Measurements from ENCODE around the gene TMED10.

TMED10 gene

DNA sequence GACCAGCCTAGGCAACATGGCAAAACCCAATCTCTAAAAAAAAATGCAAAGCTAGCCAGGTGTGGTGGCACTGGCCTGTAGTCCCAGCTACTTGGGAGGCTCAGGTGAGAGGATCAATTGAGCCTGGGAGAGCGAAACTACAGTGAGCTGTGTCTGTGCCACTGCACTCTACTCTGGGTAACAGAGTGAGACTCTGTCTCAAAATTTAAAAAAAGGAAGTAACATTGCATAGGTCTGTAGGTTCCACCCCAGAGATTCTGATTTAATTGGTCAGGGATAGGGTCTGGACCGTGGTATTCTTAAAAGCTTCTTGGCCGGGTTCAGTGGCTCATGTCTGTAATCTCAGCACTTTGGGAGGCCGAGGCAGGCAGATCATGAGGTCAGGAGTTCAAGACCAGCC is 80.7 kb downstream of the TMED10 start:
- Histone ChIP-seq H3K36me3 (ENCODE audit: insufficient read depth, low read length) (peaks cover 66% of the 10 kb centered on the region), H3K9me3 (ENCODE audit: low read length) (no peaks in the 10 kb centered on the region)

GRCh38 chr14:75094896-75095295 is 81.5 kb downstream of the TMED10 start:
- Histone ChIP-seq H3K9me3 (ENCODE audit: low read length) (no peaks in the 10 kb centered on the region), H3K4me3 (ENCODE audit: low read depth in 1 of 2, low read length in 2 of 2) (no peak overlapping the region), H3K9ac (ENCODE audit: low read length) (no peak overlapping the region), H3K27me3 (ENCODE audit: control insufficient read depth in 1 of 2, insufficient read depth in 2 of 2, low read length in 2 of 2) (no peaks in the 10 kb centered on the region), H3K36me3 (ENCODE audit: insufficient read depth, low read length) (peaks cover 69% of the 10 kb centered on the region), H3K4me1 (ENCODE audit: insufficient read depth, low read length) (no peaks in the 10 kb centered on the region), H3K27ac (ENCODE audit: low read depth, low read length) (no peak overlapping the region)

More for the DNA sequence above, 80.7 kb downstream of the TMED10 start:
- Histone ChIP-seq H3K4me3 (ENCODE audit: low read depth in 1 of 2, low read length in 2 of 2) (no peak overlapping the region), H3K27me3 (ENCODE audit: control insufficient read depth in 1 of 2, insufficient read depth in 2 of 2, low read length in 2 of 2) (no peaks in the 10 kb centered on the region), H3K9ac (ENCODE audit: low read length) (no peak overlapping the region), H3K4me1 (ENCODE audit: insufficient read depth, low read length) (no peaks in the 10 kb centered on the region), H3K27ac (ENCODE audit: low read depth, low read length) (no peak overlapping the region)

DNA sequence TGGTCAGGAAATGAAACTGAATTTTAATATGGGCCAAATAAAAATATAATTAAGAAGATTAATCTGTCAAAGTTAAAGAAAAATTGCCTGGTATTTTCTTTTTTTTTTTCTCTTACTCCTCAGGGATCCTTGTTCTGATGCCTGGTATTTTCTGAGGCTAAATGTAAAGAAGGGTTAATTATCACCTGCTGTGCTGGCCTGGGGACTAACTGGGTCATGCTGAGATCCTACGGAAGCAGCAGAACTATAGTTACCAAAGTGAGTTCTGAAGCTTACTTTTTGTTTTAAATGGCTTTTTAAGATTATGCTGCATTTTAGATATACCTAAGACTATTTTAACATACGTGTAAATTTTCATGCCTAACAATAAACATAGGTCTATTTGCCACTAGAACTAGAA is 83.7 kb downstream of the TMED10 start:
- no peaks in the 10 kb centered on the region for H3K9me3 ChIP-seq (ENCODE audit: low read length)
- H3K36me3 ChIP-seq (ENCODE audit: insufficient read depth, low read length): peaks cover 59% of the 10 kb centered on the region

DNA sequence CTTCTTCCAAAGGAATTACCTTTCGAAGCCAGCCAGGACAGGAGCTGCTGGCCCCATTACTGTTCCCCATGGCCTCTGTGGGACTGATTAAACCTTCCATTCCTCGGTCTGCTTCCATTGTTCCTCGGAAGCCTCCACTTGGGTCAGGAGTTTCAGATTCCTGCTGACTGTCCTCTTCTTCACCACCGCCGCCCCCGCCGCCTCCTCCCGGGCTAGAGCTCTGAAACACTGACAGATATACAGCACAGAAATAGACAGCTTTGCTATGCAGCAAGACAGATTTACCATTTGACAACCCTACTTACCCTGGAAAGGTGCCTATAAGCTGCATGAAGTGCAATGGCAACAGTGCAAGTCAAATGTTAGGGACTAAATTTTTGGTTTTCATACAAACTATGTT is 85.2 kb downstream of the TMED10 start:
- H3K27ac ChIP-seq (ENCODE audit: low read depth, low read length): no peak overlapping the region
- H3K9me3 ChIP-seq (ENCODE audit: low read length): no peaks in the 10 kb centered on the region
- no peak overlapping the region for H3K4me3 ChIP-seq (ENCODE audit: low read depth in 1 of 2, low read length in 2 of 2)
- H3K4me1 ChIP-seq (ENCODE audit: insufficient read depth, low read length): no peaks in the 10 kb centered on the region
- no peaks in the 10 kb centered on the region for H3K27me3 ChIP-seq (ENCODE audit: control insufficient read depth in 1 of 2, insufficient read depth in 2 of 2, low read length in 2 of 2)
- H3K9ac ChIP-seq (ENCODE audit: low read length): no peak overlapping the region
- H3K36me3 ChIP-seq (ENCODE audit: insufficient read depth, low read length): peaks cover 61% of the 10 kb centered on the region

More for the DNA sequence above, 83.7 kb downstream of the TMED10 start:
- no peaks in the 10 kb centered on the region for H3K4me1 ChIP-seq (ENCODE audit: insufficient read depth, low read length)
- no peak overlapping the region for H3K9ac ChIP-seq (ENCODE audit: low read length)
- no peak overlapping the region for H3K27ac ChIP-seq (ENCODE audit: low read depth, low read length)
- H3K27me3 ChIP-seq (ENCODE audit: control insufficient read depth in 1 of 2, insufficient read depth in 2 of 2, low read length in 2 of 2): no peaks in the 10 kb centered on the region
- H3K4me3 ChIP-seq (ENCODE audit: low read depth in 1 of 2, low read length in 2 of 2): no peak overlapping the region

- no peak overlapping the region for H3K9ac ChIP-seq (ENCODE audit: low read length)
- no peak overlapping the region for H3K27ac ChIP-seq (ENCODE audit: low read depth, low read length)
- no peaks in the 10 kb centered on the region for H3K27me3 ChIP-seq (ENCODE audit: control insufficient read depth in 1 of 2, insufficient read depth in 2 of 2, low read length in 2 of 2)
- no peaks in the 10 kb centered on the region for H3K9me3 ChIP-seq (ENCODE audit: low read length)
- no peak overlapping the region for H3K4me3 ChIP-seq (ENCODE audit: low read depth in 1 of 2, low read length in 2 of 2)
- H3K36me3 ChIP-seq (ENCODE audit: insufficient read depth, low read length): peaks cover 58% of the 10 kb centered on the region
- no peaks in the 10 kb centered on the region for H3K4me1 ChIP-seq (ENCODE audit: insufficient read depth, low read length)
Measured at GRCh38 chr14:75090353-75090752, 86.1 kb downstream of the TMED10 start.

GRCh38 chr14:75088566-75089373 is 87.6 kb downstream of the TMED10 start:
- Histone ChIP-seq H3K36me3 (ENCODE audit: insufficient read depth, low read length) (peaks cover 66% of the 10 kb centered on the region), H3K27me3 (ENCODE audit: control insufficient read depth in 1 of 2, insufficient read depth in 2 of 2, low read length in 2 of 2) (no peaks in the 10 kb centered on the region), H3K9me3 (ENCODE audit: low read length) (no peaks in the 10 kb centered on the region), H3K9ac (ENCODE audit: low read length) (no peak overlapping the region), H3K4me3 (ENCODE audit: low read depth in 1 of 2, low read length in 2 of 2) (no peak overlapping the region), H3K4me1 (ENCODE audit: insufficient read depth, low read length) (no peaks in the 10 kb centered on the region), H3K27ac (ENCODE audit: low read depth, low read length) (no peak overlapping the region)

DNA sequence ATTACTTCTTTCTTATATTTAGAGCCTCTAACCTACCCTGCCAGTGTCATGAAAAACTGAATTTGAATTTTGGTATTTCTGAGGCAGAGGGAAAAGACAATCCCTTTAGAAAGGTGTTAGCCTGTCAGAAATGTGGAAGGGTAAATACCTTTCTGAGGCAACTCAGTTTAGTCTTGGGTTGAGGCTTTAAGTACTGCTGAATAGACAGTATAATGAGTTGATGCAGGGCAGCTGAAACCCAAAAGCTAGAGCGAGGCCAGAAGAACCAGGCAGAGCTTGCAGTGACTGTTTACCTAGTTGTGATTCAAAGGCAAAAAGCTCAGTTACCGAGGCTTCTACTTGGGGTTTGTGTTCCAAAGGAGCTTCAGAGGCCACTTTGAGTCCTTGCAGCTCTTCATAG is 88.3 kb downstream of the TMED10 start:
- no peak overlapping the region for H3K9ac ChIP-seq (ENCODE audit: low read length)
- no peak overlapping the region for H3K27ac ChIP-seq (ENCODE audit: low read depth, low read length)
- peaks cover 71% of the 10 kb centered on the region for H3K36me3 ChIP-seq (ENCODE audit: insufficient read depth, low read length)
- no peaks in the 10 kb centered on the region for H3K27me3 ChIP-seq (ENCODE audit: control insufficient read depth in 1 of 2, insufficient read depth in 2 of 2, low read length in 2 of 2)
- H3K9me3 ChIP-seq (ENCODE audit: low read length): no peaks in the 10 kb centered on the region
- no peak overlapping the region for H3K4me3 ChIP-seq (ENCODE audit: low read depth in 1 of 2, low read length in 2 of 2)
- no peaks in the 10 kb centered on the region for H3K4me1 ChIP-seq (ENCODE audit: insufficient read depth, low read length)

GRCh38 chr14:75084513-75084912 is 91.9 kb downstream of the TMED10 start:
- Histone ChIP-seq H3K27ac (ENCODE audit: low read depth, low read length) (no peak overlapping the region), H3K9ac (ENCODE audit: low read length) (no peak overlapping the region), H3K9me3 (ENCODE audit: low read length) (no peaks in the 10 kb centered on the region), H3K36me3 (ENCODE audit: insufficient read depth, low read length) (peaks cover 47% of the 10 kb centered on the region), H3K4me3 (ENCODE audit: low read depth in 1 of 2, low read length in 2 of 2) (no peak overlapping the region), H3K4me1 (ENCODE audit: insufficient read depth, low read length) (peaks cover 17% of the 10 kb centered on the region), H3K27me3 (ENCODE audit: control insufficient read depth in 1 of 2, insufficient read depth in 2 of 2, low read length in 2 of 2) (no peaks in the 10 kb centered on the region)

GRCh38 chr14:75083271-75083670 is 93.1 kb downstream of the TMED10 start:
- H3K4me3 ChIP-seq (ENCODE audit: low read depth in 1 of 2, low read length in 2 of 2): no peak overlapping the region
- no peaks in the 10 kb centered on the region for H3K9me3 ChIP-seq (ENCODE audit: low read length)
- no peak overlapping the region for H3K27ac ChIP-seq (ENCODE audit: low read depth, low read length)
- no peaks in the 10 kb centered on the region for H3K27me3 ChIP-seq (ENCODE audit: control insufficient read depth in 1 of 2, insufficient read depth in 2 of 2, low read length in 2 of 2)
- no peak overlapping the region for H3K9ac ChIP-seq (ENCODE audit: low read length)
- peaks cover 46% of the 10 kb centered on the region for H3K36me3 ChIP-seq (ENCODE audit: insufficient read depth, low read length)
- peaks cover 20% of the 10 kb centered on the region for H3K4me1 ChIP-seq (ENCODE audit: insufficient read depth, low read length)

DNA sequence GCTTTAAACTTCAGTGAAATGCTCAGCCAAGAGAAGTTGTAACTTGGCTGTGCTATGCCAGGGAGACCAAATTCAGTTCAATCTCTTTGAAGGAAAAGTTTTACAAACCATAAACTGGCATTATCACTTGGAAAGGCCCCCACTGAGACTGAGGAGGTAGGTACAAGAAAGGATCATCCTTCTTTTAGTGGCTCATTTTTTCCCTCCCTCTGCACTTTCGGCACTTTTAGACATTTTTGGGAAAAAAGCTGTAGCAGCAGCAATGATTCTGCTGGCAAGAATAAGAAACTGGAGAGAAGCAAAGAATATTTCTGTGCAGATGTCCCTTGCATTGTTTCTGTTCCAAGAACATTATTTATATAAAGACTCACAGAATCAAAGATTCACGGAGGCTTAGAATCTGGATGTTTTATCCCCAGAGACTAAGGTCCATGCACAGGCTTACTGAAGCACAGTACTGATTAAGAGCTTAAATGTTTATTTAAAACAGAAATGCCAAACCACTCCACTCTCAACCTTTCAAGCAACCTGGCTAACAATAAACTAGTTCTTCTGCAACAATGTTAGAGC is 94.7 kb downstream of the TMED10 start:
- peaks cover 36% of the 10 kb centered on the region for H3K4me1 ChIP-seq (ENCODE audit: insufficient read depth, low read length)
- H3K4me3 ChIP-seq (ENCODE audit: low read depth in 1 of 2, low read length in 2 of 2): no peak overlapping the region
- H3K27ac ChIP-seq (ENCODE audit: low read depth, low read length): peak overlapping the region; percentile 76
- H3K36me3 ChIP-seq (ENCODE audit: insufficient read depth, low read length): peaks cover 30% of the 10 kb centered on the region
- no peaks in the 10 kb centered on the region for H3K27me3 ChIP-seq (ENCODE audit: control insufficient read depth in 1 of 2, insufficient read depth in 2 of 2, low read length in 2 of 2)
- H3K9ac ChIP-seq (ENCODE audit: low read length): no peak overlapping the region
- H3K9me3 ChIP-seq (ENCODE audit: low read length): no peaks in the 10 kb centered on the region
